ENCODE data around the gene MRM2. TPM values are rescaled to one million over a fixed set of nuclear protein-coding genes. Genes with fewer than 3 reads are reported as not detected.

The MRM2 gene
- total RNA-seq, 1 experiment from 2014 or later: 93.0 TPM

GRCh38 chr7:2203766-2204300 is 38.2 kb downstream of the MRM2 start:
- no peak for DNase-seq (ENCODE audit: low spot score)

- DNase-seq (ENCODE audit: low spot score): no peak
Observed at GRCh38 chr7:2202901-2203765, 38.9 kb downstream of the MRM2 start.

GRCh38 chr7:2202361-2202761 is 39.6 kb downstream of the MRM2 start:
- no peak for DNase-seq (ENCODE audit: low spot score)

DNA sequence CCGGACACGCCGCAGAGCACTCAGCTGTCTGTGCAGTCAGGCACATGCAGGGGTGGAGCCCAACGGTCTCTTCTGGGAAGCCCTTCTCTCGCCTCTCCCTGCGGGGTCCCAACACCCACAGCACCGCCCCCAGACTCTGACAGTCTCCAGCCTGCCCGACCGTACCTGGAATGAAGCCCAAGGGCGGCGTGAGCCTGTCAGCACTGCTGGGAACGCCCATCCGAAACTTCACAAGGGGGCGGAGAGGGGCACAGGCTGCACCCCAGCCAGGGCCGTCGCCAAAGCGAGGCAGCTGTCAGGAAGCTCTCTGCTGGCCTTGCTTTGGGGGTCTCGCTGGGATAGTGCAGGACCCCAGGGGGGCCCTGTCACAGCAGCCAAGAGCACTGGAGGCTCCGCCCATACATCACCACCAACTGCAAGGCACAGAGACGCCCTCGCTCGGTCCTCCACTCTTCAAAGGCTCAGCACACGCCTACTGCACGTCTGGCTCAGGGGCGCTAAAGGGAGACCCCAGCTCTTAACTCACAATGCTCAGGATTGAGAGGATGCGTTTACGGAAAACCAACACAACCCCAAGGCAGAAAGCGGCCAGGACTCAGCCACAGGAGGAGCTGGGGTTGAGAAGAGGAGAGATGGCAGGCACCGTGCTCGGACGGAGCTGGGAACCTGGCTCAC is 40.2 kb downstream of the MRM2 start:
- DNase-seq (ENCODE audit: low spot score): no peak

- no peak for DNase-seq (ENCODE audit: low spot score)
Observed at GRCh38 chr7:2201128-2201527, 40.9 kb downstream of the MRM2 start.

GRCh38 chr7:2200584-2200980 is 41.4 kb downstream of the MRM2 start:
- no peak for DNase-seq (ENCODE audit: low spot score)

- no peak for DNase-seq (ENCODE audit: low spot score)
Observed at GRCh38 chr7:2199956-2200583, 41.9 kb downstream of the MRM2 start.

DNA sequence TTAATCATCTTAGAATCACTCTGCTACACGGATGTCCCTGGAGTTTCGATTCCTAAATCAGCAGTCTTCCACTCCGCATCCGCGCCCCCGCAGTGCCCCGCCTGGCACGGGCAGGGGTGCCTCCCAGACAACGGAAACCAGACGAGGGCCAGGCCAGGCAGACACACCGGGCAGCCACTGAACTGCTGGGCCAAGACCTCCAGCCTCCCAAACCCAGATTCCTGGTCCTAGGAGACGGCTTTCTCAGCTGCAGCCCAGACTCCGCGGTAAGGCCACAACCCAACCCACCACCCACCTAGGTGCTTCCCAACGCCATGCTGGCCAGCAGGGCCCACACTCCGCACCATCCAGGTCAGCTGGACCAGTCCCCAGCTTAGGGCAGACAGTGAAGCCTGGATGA is 42.5 kb downstream of the MRM2 start:
- no peak for DNase-seq (ENCODE audit: low spot score)

DNA sequence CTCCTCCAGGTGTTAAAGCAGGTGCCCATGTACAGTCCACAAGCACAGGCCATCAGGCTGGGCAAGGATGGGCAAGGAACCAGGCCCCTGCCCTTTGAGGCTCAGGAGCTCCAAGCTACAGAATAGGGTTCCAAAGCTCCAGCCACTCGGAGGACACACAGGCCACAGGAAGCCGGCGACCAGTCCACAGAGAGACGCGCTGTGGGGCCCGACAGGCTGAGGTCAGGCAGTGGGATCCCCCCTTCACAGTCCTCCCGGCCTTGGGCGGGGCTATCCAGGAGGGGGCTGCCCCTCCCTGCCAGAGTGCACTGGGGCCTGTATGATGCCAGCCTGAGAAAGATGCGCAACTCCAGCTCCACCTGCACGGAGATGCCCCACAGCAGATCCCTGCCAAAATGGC is 43.2 kb downstream of the MRM2 start:
- no peak for DNase-seq (ENCODE audit: low spot score)

GRCh38 chr7:2198206-2198605 is 43.8 kb downstream of the MRM2 start:
- DNase-seq (ENCODE audit: low spot score): no peak

DNA sequence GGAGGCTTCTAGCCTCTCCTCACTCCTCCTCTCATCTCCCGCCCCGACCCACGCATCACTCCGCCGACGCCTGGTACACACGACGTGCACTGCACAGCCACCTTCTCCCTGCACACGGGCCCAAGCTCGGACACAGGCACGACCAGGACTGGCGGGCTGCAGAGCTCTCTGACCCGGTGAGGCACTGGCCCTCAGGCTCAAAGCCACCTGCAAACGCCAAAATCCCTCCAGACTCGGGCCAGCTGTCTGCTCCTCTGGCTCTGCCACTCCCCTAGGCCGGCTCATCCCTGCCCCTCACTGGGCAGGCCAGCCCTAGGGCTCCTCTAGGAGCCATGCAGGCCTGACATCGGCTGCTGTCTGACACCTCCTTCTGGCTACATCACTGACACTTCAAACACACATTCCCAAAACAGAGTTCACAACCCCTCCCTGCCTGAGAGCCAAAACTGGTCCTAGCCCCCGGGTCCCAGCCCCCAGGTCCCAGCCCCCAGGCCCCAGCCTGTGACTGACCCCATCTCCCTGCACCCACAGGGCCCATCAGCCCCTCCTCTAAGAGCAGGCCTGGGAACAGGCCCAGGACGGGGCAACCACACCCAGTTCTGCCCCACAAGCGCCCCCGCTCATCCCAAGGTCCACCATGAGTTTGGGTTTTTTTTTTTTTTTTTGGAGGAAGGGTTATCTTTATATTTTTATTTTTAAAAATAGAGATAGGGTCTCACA is 44.4 kb downstream of the MRM2 start:
- DNase-seq (ENCODE audit: low spot score): no peak

GRCh38 chr7:2196381-2197378 is 45.3 kb downstream of the MRM2 start:
- DNase-seq (ENCODE audit: low spot score): no peak

GRCh38 chr7:2195400-2196246 is 46.4 kb downstream of the MRM2 start:
- no peak for DNase-seq (ENCODE audit: low spot score)

DNA sequence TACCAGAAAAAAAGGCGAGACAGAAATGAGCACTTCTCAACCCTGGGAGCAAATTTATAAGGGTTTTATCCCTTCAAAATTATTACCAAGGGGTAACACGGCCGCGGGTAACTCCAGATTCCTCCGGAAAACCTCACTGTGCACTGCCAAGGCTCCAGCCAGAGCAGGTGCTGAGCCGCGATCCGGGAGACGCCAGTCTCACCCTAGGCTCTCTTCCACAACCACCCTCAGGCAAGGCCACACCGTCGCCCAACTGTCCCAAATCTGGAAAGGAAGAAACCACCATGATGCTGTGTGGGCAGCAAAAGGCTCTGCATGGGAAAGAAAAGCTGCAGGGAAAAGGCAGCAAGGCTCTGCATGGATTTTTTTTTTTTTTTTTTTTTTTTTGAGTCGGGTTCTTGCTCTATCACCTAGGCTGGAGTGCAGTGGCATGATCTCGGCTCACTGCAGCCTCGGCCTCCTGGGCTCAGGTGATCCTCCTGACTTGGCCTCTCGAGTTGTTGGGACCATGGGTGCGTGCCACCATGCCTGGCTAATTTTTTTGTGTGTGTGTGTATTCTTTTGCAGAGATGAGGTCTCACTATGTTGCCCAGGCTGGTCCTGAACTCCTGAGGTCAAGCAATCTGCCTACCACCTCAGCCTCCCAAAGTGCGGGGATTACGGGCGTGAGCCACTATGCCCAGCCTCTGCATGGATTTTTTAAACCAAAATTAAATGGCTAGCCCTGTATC is 48.3 kb downstream of the MRM2 start:
- no peak for DNase-seq (ENCODE audit: low spot score)

DNA sequence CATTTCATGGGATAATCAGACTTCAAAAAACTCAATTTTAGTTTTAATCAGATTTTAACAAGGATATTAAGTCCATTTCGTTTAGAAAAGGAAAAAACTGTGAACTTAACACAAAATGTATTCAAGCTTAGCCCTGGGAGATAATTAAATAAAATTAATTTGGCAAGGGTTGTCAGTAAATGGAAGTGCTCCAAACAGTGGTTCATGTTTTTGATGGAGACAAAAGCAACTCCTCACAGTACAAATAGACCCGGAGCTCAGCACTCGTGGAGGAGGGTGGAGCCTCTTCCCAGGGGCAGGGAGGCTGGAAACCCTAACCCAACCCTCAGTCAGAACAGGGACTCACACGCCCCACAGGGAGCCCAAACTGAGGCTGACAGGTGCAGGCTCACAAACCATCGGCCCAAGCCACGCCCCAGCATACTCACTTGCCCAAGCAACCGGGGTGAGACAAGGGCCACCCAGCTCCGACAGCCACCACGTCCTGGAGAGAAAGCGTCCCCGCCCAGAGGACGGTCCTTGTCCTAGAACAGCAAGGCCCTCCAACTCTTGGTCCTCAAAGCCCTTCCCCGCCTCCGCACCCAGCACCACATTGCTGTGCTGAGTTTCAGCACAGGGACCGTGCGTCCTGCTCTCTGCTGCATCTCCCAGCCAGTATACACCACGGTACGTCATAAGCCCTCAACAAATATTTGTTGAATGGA is 49.0 kb downstream of the MRM2 start:
- DNase-seq (ENCODE audit: low spot score): no peak

- DNase-seq (ENCODE audit: low spot score): no peak
Observed at GRCh38 chr7:2191016-2191415, 51.0 kb downstream of the MRM2 start.

- no peak for DNase-seq (ENCODE audit: low spot score)
Observed at GRCh38 chr7:2190531-2190930, 51.5 kb downstream of the MRM2 start.

DNA sequence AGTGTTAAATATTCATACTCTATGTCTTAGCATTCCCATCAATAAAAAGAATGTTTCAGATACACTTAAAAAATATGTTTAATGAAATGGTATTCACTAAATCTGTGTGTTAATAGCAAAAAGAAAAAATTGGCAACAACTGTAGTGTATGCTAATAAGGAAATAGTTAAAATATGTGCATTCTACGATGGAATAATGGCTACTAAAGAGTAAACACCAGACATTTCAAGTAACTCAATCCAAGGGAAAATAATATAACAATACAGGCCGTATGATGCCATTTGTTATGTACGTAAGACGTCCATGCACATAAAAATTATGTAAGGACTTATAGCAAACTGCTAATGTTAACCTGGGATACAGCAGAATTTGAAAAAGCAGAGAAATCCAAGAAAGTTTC is 55.8 kb downstream of the MRM2 start:
- no peak for DNase-seq (ENCODE audit: low spot score)
